CD4-positive, alpha-beta T cell (primary cell): ENCODE data around the gene SRSF6. TPM values are rescaled to one million over a fixed set of nuclear protein-coding genes. Genes with fewer than 3 reads are reported as not detected.

Experiments
- ATAC-seq: fragments of 200-7000 bp; cut with Tn5 transposase; one replicate; pipeline ENCODE4 v1.10.0; 2022; ENCODE audit warnings: mild to moderate bottlenecking; ENCODE audit not compliant: poor library complexity
- CTCF ChIA-PET: fragments of 350-600 bp; sonication (Branson Sonifier 250); formaldehyde crosslinking; loops from one replicate; lab custom pipeline; 2021; ENCODE audit warnings: antibody characterized with exemption, inconsistent platforms; lab: Charles Lee
- POLR2A ChIA-PET: fragments of 350-600 bp; sonication (Branson Sonifier 250); formaldehyde crosslinking; loops from one replicate; lab custom pipeline; 2021; ENCODE audit warnings: antibody characterized with exemption, inconsistent platforms; lab: Charles Lee
- DNase-seq, 14 experiments: peaks; one replicate each; pipeline ENCODE4 v3.0.0-alpha.2; 2013 to 2020; ENCODE audit warnings: mixed read lengths in 2 of 14
- H3K27ac ChIP-seq, 2 donors: one replicate each; pipeline versions ENCODE4 v1.5.1 to v1.7.0; 2013; ENCODE audit warnings: low read length in 2 of 2, low read depth in 1 of 2, mild to moderate bottlenecking in 1 of 2
- H3K27me3 ChIP-seq, 2 experiments: 1 replicate in 1 of 2; 2 replicates in 1 of 2; pipeline versions ENCODE4 v1.6.1 to v1.7.0; 2013; ENCODE audit warnings: low read length in 2 of 2, control low read depth in 1 of 2, mild to moderate bottlenecking in 1 of 2, moderate library complexity in 1 of 2; ENCODE audit not compliant: insufficient read depth in 2 of 2, control insufficient read depth in 1 of 2
- H3K36me3 ChIP-seq: one replicate; pipeline ENCODE4 v1.6.1; 2013; ENCODE audit warnings: low read length, control low read depth; ENCODE audit not compliant: insufficient read depth
- H3K4me1 ChIP-seq: one replicate; pipeline ENCODE4 v1.6.1; 2013; ENCODE audit warnings: low read length, control low read depth; ENCODE audit not compliant: insufficient read depth
- H3K4me3 ChIP-seq: one replicate; pipeline ENCODE4 v1.5.1; 2013; ENCODE audit warnings: mild to moderate bottlenecking, low read length, moderate library complexity
- H3K9me3 ChIP-seq, 2 experiments: 1 replicate in 1 of 2; 2 replicates in 1 of 2; pipeline versions ENCODE4 v1.6.1 to v1.7.0; 2013; ENCODE audit warnings: low read length in 2 of 2, mild to moderate bottlenecking in 2 of 2, control low read depth in 1 of 2, moderate library complexity in 1 of 2; ENCODE audit not compliant: control insufficient read depth in 1 of 2, insufficient read depth in 1 of 2
- H3K27ac Mint-ChIP-seq: one replicate; pipeline ENCODE4 v1.8.0; 2020; ENCODE audit warnings: mixed read lengths
- H3K27me3 Mint-ChIP-seq: one replicate; pipeline ENCODE4 v1.8.0; 2021; ENCODE audit warnings: mixed read lengths
- H3K36me3 Mint-ChIP-seq: one replicate; pipeline ENCODE4 v1.8.0; 2021; ENCODE audit warnings: low read depth, mixed read lengths
- H3K4me1 Mint-ChIP-seq: one replicate; pipeline ENCODE4 v1.8.0; 2021; ENCODE audit warnings: low read depth, mixed read lengths
- H3K4me3 Mint-ChIP-seq: one replicate; pipeline ENCODE4 v1.8.0; 2020; ENCODE audit warnings: mild to moderate bottlenecking, mixed read lengths
- H3K9me3 Mint-ChIP-seq: one replicate; pipeline ENCODE4 v1.8.0; 2020; ENCODE audit warnings: mixed read lengths
- CTCF ChIP-seq: fragments of 200-600 bp; IDR thresholded peaks from one replicate; pipeline ENCODE4 v1.8.0; 2022; ENCODE audit warnings: antibody characterized with exemption, mild to moderate bottlenecking
- intact Hi-C, 2 experiments: fragments of 100-400 bp; cut with DNase I in 1 of 2; cut with micrococcal nuclease in 1 of 2; formaldehyde crosslinking; loops; one replicate each; pipeline versions ENCODE4 v1.15.1 to v1.9.0; 2023 to 2025; cut with DNase I, micrococcal nuclease
- total RNA-seq, 174 experiments: library from RNA in 2 of 174; stranded (reverse) in 2 of 174; gene quantifications; one replicate each; pipeline ENCODE4 v1.2.3 and lab custom pipeline; 2021 to 2026

The SRSF6 gene
- total RNA-seq, 2 experiments from 2014 or later = 312 to 313 TPM

GRCh38 chr20:43467589-43467988, 9.9 kb downstream of the SRSF6 start:
- DNase-seq (no peak), ATAC-seq (no peak)
- Histone ChIP-seq H3K4me3 (no peak overlapping the region), H3K27ac (no peak overlapping the region), H3K36me3 (peaks cover 48% of the 10 kb centered on the region), H3K9me3 (no peaks in the 10 kb centered on the region), H3K4me1 (no peaks in the 10 kb centered on the region), H3K27me3 (no peaks in the 10 kb centered on the region)
- no peak for TF ChIP-seq CTCF
- H3K27ac Mint-ChIP-seq = no peak overlapping the region
- H3K4me1 Mint-ChIP-seq = peaks cover 22% of the 10 kb centered on the region
- intact Hi-C loops = no loop called here
- H3K27me3 Mint-ChIP-seq = no peaks in the 10 kb centered on the region
- H3K36me3 Mint-ChIP-seq = peaks cover 64% of the 10 kb centered on the region
- CTCF ChIA-PET = interaction anchor here (0.7 kb wide), 1 partner anchor 15 kb away, joined by 3 read pairs; no protein-coding TSS in a partner anchor
- POLR2A ChIA-PET = no interaction called here
- no peaks in the 10 kb centered on the region for H3K9me3 Mint-ChIP-seq
- H3K4me3 Mint-ChIP-seq = no peak overlapping the region

GRCh38 chr20:43472671-43473380, 15.1 kb downstream of the SRSF6 start:
- POLR2A ChIA-PET = no interaction called here
- no peak for TF ChIP-seq CTCF
- H3K36me3 ChIP-seq = peaks cover 6% of the 10 kb centered on the region
- no peak overlapping the region for H3K27ac Mint-ChIP-seq
- H3K9me3 ChIP-seq = no peaks in the 10 kb centered on the region
- intact Hi-C loops = no loop called here
- H3K27me3 Mint-ChIP-seq = no peaks in the 10 kb centered on the region
- no peak overlapping the region for H3K4me3 Mint-ChIP-seq
- CTCF ChIA-PET = interaction anchor here (0.6 kb wide), 1 partner anchor 90 kb away, joined by 3 read pairs; no protein-coding TSS in a partner anchor
- H3K27me3 ChIP-seq = no peaks in the 10 kb centered on the region
- no peaks in the 10 kb centered on the region for H3K9me3 Mint-ChIP-seq
- no peaks in the 10 kb centered on the region for H3K4me1 ChIP-seq
- no peak overlapping the region for H3K27ac ChIP-seq
- ATAC-seq (no peak), DNase-seq (no peak)
- no peak overlapping the region for H3K4me3 ChIP-seq
- peaks cover 16% of the 10 kb centered on the region for H3K36me3 Mint-ChIP-seq
- H3K4me1 Mint-ChIP-seq = peaks cover 10% of the 10 kb centered on the region

- Mint-ChIP-seq H3K27ac (no peak overlapping the region), H3K36me3 (peaks cover 16% of the 10 kb centered on the region), H3K27me3 (no peaks in the 10 kb centered on the region), H3K9me3 (no peaks in the 10 kb centered on the region), H3K4me3 (no peak overlapping the region), H3K4me1 (peaks cover 10% of the 10 kb centered on the region)
- no peaks in the 10 kb centered on the region for H3K9me3 ChIP-seq
- H3K27ac ChIP-seq = no peak overlapping the region
- no peaks in the 10 kb centered on the region for H3K27me3 ChIP-seq
- H3K36me3 ChIP-seq = peaks cover 6% of the 10 kb centered on the region
- ATAC-seq (no peak), DNase-seq (no peak)
- H3K4me1 ChIP-seq = no peaks in the 10 kb centered on the region
- no peak for TF ChIP-seq CTCF
- ChIA-PET POLR2A (no interaction called here), CTCF (interaction anchor here (0.6 kb wide), 1 partner anchor 89 kb away, joined by 3 read pairs; no protein-coding TSS in a partner anchor)
- H3K4me3 ChIP-seq = no peak overlapping the region
- intact Hi-C loops = no loop called here
Measured at GRCh38 chr20:43473381-43473704, 15.6 kb downstream of the SRSF6 start.
